ENCODE results near the gene EFNB2. TPM values are rescaled to one million over a fixed set of nuclear protein-coding genes. Genes with fewer than 3 reads are reported as not detected.

The EFNB2 gene
- total and polyA plus RNA-seq, 5 experiments from 2014 or later, result 0.12 to 0.49 (median 0.49) TPM; not detected in 2

Other genes starting within 250 kb of the EFNB2 start
- 100 to 1,000 TPM; 281 to 294 TPM for gene ARGLU1, start 32.5 kb upstream of the EFNB2 start, total RNA-seq
- 10 to 100 TPM; 37.0 to 46.3 (median 40.3) TPM for gene ARGLU1, start 32.5 kb upstream of the EFNB2 start, polyA plus RNA-seq

All from naive thymus-derived CD8-positive, alpha-beta T cell (primary cell).